ENCODE data around the gene LRRC61. TPM values are rescaled to one million over a fixed set of nuclear protein-coding genes. Genes with fewer than 3 reads are reported as not detected.

LRRC61 gene
- total and polyA plus RNA-seq, 2 of the 13 experiments (the other 11 are each of a cell fraction or from before 2014, with no cell fraction given), result 33.0 to 34.8 TPM

- Histone ChIP-seq H3K4me3 (replicated peaks in 1 of 3; ENCODE audit: insufficient read depth in 1 of 3, low read depth in 2 of 3, low read length in 3 of 3) (peak overlapping the region; percentile 68 to 84 (median 82)), H3K4me2 (ENCODE audit: low read depth, low read length) (peak overlapping the region; percentile 99), H3K27me3 (ENCODE audit: control insufficient read depth in 1 of 2, insufficient read depth in 2 of 2, low read length in 2 of 2) (no peaks in the 10 kb centered on the region), H3K4me1 (ENCODE audit: insufficient read depth, low read length) (peaks cover 51% of the 10 kb centered on the region), H3K27ac (ENCODE audit: extremely low read length, insufficient read depth, low read length) (peak overlapping the region; percentile 100), H3K79me2 (ENCODE audit: insufficient read depth, low read length) (peaks cover 38% of the 10 kb centered on the region), H3K9me3 (ENCODE audit: low read length) (no peaks in the 10 kb centered on the region), H3K36me3 (replicated peaks in 1 of 2; ENCODE audit: control insufficient read depth in 1 of 2, insufficient read depth in 2 of 2, low read length in 2 of 2) (peaks cover 5 to 27% of the 10 kb centered on the region in 2 experiments; a peak in 4 of 5 replicates), H4K20me1 (ENCODE audit: insufficient read depth, low read length) (peaks cover 8% of the 10 kb centered on the region; the same call in 1 of the 2 replicates), H2AFZ (ENCODE audit: low read length) (no peak overlapping the region), H3K9ac (ENCODE audit: insufficient read depth, low read depth, low read length) (peak overlapping the region; percentile 95)
- intact Hi-C loops (cut with micrococcal nuclease; ENCODE audit: unreplicated experiment), result loop anchor here (1.0 kb wide), 1 partner anchor 19 kb away; no protein-coding TSS in a partner anchor
- ChIA-PET POLR2A (interaction anchor here (1.1 to 6.8 kb wide), 15 partner anchors 9 to 532 kb away, joined by 3 to 141 read pairs (median 9); partner anchors contain the start of genes ACTR3C, LRRC61, RARRES2 and ZNF775), CTCF (ENCODE audit: low intra/inter-chr PET ratio, low total read pairs) (no interaction called here)
- TSS peak; percentile 40 for BruUV-seq (replicated peaks)
- FAIRE-seq (no peak), DNase-seq (ENCODE audit: low spot score) (no peak), ATAC-seq (no peak; the same call in 2 of the 3 replicates)
- WGBS (ENCODE audit: low lambda C conversion rate), result 7% methylated on average over 14 of the region's 23 CpGs
- in situ Hi-C loops (cut with HindIII; ENCODE audit: extremely low pct_ligation_motif_present, low pct_unique_long_range_greater_than_20kb), result no loop called here
- TF ChIP-seq KDM5A (IDR thresholded peaks at IDR 0.05; ENCODE audit: borderline replicate concordance, low read length) (no peak), ETV6 (CRISPR knock-in tag; conservative IDR thresholded peaks at IDR 0.05) (0 out of 2 replicates have a peak, but pooled peaks have one; percentile 2), RBM39 (IDR thresholded peaks at IDR 0.05; ENCODE audit: low read depth, low read length, poor library complexity, severe bottlenecking) (peak; percentile 45), MTA1 (CRISPR knock-in tag; IDR thresholded peaks at IDR 0.05; ENCODE audit: borderline replicate concordance) (no peak), ZBED4 (CRISPR knock-in tag; IDR thresholded peaks at IDR 0.05; ENCODE audit: borderline replicate concordance) (0 out of 2 replicates have a peak, but pooled peaks have one; percentile 2), ARID4A (CRISPR knock-in tag; IDR thresholded peaks at IDR 0.05; ENCODE audit: borderline replicate concordance) (no peak), AGO2 (optimal IDR thresholded peaks at IDR 0.05; ENCODE audit: low read depth, low read length) (peak; percentile 28), ZNF878 (CRISPR knock-in tag; IDR thresholded peaks at IDR 0.05) (0 out of 2 replicates have a peak, but pooled peaks have one; percentile 2), TGIF2 (CRISPR knock-in tag; IDR thresholded peaks at IDR 0.05) (0 out of 2 replicates have a peak, but pooled peaks have one; percentile 57), BCL6 (CRISPR knock-in tag; IDR thresholded peaks at IDR 0.05) (peak; percentile 41; the same call in 1 of the 2 replicates), ZNF431 (CRISPR knock-in tag; IDR thresholded peaks at IDR 0.05; ENCODE audit: borderline replicate concordance, low read depth) (no peak), ZNF331 (CRISPR knock-in tag; IDR thresholded peaks at IDR 0.05) (no peak), THAP7 (CRISPR knock-in tag; IDR thresholded peaks at IDR 0.05) (0 out of 2 replicates have a peak, but pooled peaks have one; percentile 64)
These were observed 46.8 kb downstream of the LRRC61 start for GRCh38 chr7:150369748-150370501.

All from HepG2 (cell line).